Common myeloid progenitor, CD34-positive (primary cell): ENCODE results near the gene LRRC8A.
"Not testable (repeated sequence)": the region's sequence is repeated elsewhere in the genome, so short reads cannot be mapped to it uniquely, and the experiment has no call there.

ENCODE experiments used
- CTCF ChIA-PET: fragments of 350-600 bp; sonication (Branson Sonifier 250); formaldehyde crosslinking; loops from one replicate; lab custom pipeline; 2021; ENCODE audit warnings: antibody characterized with exemption; lab: Charles Lee
- POLR2A ChIA-PET: fragments of 350-600 bp; sonication (Branson Sonifier 250); formaldehyde crosslinking; loops from one replicate; lab custom pipeline; 2021; ENCODE audit warnings: antibody characterized with exemption; lab: Charles Lee
- DNase-seq, 3 donors: peaks; one replicate each; pipeline versions ENCODE4 v3.0.0 to v3.0.0-alpha.2; 2013
- H3K27ac ChIP-seq, 2 experiments: 1 replicate in 1 of 2; 2 replicates in 1 of 2; pipeline ENCODE4 v1.7.0; 2013; ENCODE audit warnings: inconsistent platforms in 2 of 2, low read length in 2 of 2, mild to moderate bottlenecking in 2 of 2, low read depth in 1 of 2, moderate library complexity in 1 of 2; ENCODE audit not compliant: severe bottlenecking in 2 of 2, insufficient read depth in 1 of 2, poor library complexity in 1 of 2
- H3K27me3 ChIP-seq, 5 experiments: replicated peaks in 2 of 5; 1 replicate in 3 of 5; 2 replicates in 2 of 5; pipeline versions ENCODE4 v1.6.1 to v1.7.0; 2013; ENCODE audit warnings: low read length in 4 of 5, mild to moderate bottlenecking in 2 of 5, moderate library complexity in 2 of 5, inconsistent platforms in 1 of 5; ENCODE audit not compliant: insufficient read depth in 5 of 5, control insufficient read depth in 4 of 5
- H3K36me3 ChIP-seq, 4 experiments: 1 replicate in 2 of 4; 2 replicates in 2 of 4; pipeline versions ENCODE4 v1.6.1 to v1.7.0; 2013; ENCODE audit warnings: low read length in 3 of 4, control low read depth in 1 of 4, mild to moderate bottlenecking in 1 of 4; ENCODE audit not compliant: control insufficient read depth in 4 of 4, insufficient read depth in 4 of 4
- H3K4me1 ChIP-seq, 4 experiments: 1 replicate in 3 of 4; 2 replicates in 1 of 4; pipeline versions ENCODE4 v1.6.1 to v1.7.1; 2013; ENCODE audit warnings: low read length in 3 of 4, mild to moderate bottlenecking in 3 of 4, control low read depth in 1 of 4, inconsistent platforms in 1 of 4, moderate library complexity in 1 of 4; ENCODE audit not compliant: control insufficient read depth in 4 of 4, insufficient read depth in 4 of 4; ENCODE audit errors: control extremely low read depth in 1 of 4
- H3K4me3 ChIP-seq, 7 experiments: 1 replicate in 4 of 7; 2 replicates in 3 of 7; pipeline versions ENCODE4 v1.5.1 to v1.7.0; 2013; ENCODE audit warnings: mild to moderate bottlenecking in 7 of 7, low read length in 6 of 7, moderate library complexity in 6 of 7, inconsistent platforms in 2 of 7, low read depth in 2 of 7, control low read depth in 1 of 7; ENCODE audit not compliant: insufficient read depth in 4 of 7, control insufficient read depth in 1 of 7; ENCODE audit errors: extremely low read depth in 1 of 7
- H3K9me3 ChIP-seq, 5 experiments: 1 replicate in 4 of 5; 2 replicates in 1 of 5; pipeline versions ENCODE4 v1.6.1 to v1.7.1; 2013; ENCODE audit warnings: low read length in 4 of 5, mild to moderate bottlenecking in 2 of 5, inconsistent platforms in 1 of 5, low read depth in 1 of 5, moderate library complexity in 1 of 5; ENCODE audit not compliant: control insufficient read depth in 4 of 5, insufficient read depth in 2 of 5; ENCODE audit errors: control extremely low read depth in 1 of 5
- WGBS: methylation state at CpG from one replicate; pipeline ENCODE4 v1.1.5; 2013; ENCODE audit not compliant: insufficient coverage; 5-methylcytosine and 5-hydroxymethylcytosine counted together

The LRRC8A gene

DNA sequence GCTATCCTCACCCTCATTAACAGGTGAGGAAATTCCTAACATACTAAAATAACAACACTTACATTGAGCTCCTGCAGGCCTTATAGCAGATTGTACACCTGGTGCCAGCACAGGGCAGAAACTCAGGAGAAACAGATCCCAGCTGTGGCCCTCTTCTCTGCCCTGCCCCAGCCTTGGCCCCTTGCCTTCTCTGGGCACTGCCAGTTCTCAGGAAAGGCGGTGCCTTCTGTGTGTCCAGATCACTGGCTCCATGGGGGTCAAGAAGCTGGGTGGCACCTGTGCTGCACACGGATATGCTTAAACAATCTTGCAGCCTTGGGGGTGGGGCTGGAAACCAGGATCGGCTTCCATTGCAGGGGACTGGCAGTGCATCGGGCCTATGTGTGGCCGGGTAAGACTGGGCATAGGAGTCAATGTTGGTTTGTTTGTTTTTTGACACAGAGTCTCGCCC is 19.5 kb upstream of the LRRC8A start:
- Histone ChIP-seq H3K4me1 (peaks cover 0 to 3% (median 1%) of the 10 kb centered on the region in 4 experiments), H3K4me3 (no peak overlapping the region), H3K9me3 (no peaks in the 10 kb centered on the region), H3K27me3 (no peaks in the 10 kb centered on the region), H3K36me3 (no peaks in the 10 kb centered on the region), H3K27ac (no peak overlapping the region)
- no peak for DNase-seq
- POLR2A ChIA-PET = no interaction called here
- 97% methylated on average over 6 of the region's 6 CpGs for WGBS
- CTCF ChIA-PET = interaction anchor here (0.8 to 12.5 kb wide), 10 partner anchors 8 to 341 kb away, joined by 3 to 107 read pairs (median 4); no protein-coding TSS in a partner anchor

DNA sequence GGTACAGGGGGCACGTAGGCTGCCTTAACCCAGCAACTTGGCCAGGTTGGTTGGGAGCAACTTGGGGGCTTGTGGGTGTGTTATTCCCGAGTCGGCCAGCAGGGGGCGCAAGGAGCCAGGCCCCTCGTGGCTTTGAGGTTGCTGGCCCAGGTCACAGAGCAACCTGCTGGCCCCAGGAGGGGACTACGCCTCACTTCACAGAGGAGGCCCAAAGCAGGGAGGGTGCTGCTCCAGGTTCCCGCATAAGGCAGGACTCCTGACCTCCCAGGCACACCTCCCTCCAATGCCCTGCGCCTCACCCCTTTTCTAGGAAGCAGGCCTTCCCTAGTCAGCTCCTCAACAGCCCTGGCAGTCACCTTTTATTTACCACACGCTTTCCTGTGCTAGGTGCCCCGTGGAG is 18.3 kb upstream of the LRRC8A start:
- ChIA-PET CTCF (interaction anchor here (0.6 to 12.5 kb wide), 6 partner anchors 13 to 85 kb away, joined by 3 to 107 read pairs (median 4); no protein-coding TSS in a partner anchor), POLR2A (interaction anchor here (0.6 kb wide), 1 partner anchor 114 kb away, joined by 3 read pairs; no protein-coding TSS in a partner anchor)
- Histone ChIP-seq H3K4me1 (peaks cover 0 to 3% (median 1%) of the 10 kb centered on the region in 4 experiments), H3K4me3 (no peak overlapping the region), H3K27me3 (no peaks in the 10 kb centered on the region), H3K9me3 (no peaks in the 10 kb centered on the region), H3K36me3 (no peaks in the 10 kb centered on the region), H3K27ac (no peak overlapping the region)
- WGBS = 33% methylated on average over 10 of the region's 10 CpGs
- peak; percentile 83 to 91 (median 89) for DNase-seq

DNA sequence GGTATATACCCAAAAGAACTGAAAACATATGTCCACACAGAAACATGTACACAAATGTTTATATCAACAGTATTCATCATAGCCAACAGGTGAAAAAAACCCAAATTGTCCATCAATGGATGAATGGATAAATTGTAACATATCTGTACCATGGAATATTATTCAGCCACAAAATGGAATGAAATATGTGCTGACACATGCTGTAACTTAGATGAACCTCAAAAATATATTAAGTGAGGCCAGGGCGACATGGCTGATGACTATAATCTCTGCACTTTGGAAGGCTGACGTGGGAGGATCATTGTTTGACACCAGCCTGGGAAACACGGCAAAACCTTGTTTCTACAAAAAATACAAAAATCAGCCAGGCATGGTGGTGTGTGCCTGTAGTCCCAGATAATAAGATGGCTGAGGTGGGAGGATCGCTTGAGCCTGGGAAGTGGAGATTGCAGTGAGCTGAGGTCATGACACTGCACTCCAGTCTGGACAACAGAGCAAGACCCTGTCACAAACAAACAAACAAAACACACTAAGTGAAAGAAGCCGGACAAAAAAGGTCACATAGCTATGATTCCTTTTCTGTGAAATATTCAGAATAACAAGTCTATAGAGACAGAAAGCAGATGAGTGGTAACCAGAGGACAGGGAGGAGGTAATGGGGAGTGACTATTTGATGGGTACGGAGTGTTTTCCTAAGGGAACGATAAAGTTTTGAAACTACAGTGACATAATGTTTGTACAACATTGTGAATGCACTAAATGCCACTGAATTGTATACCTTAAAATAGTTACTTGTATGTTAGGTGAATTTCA is 11.6 kb upstream of the LRRC8A start:
- H3K9me3 ChIP-seq = no peaks in the 10 kb centered on the region
- no peak overlapping the region for H3K27ac ChIP-seq
- no peaks in the 10 kb centered on the region for H3K27me3 ChIP-seq
- POLR2A ChIA-PET = no interaction called here
- DNase-seq = no peak
- no peak overlapping the region for H3K4me3 ChIP-seq
- WGBS = 94% methylated on average over 2 of the region's 7 CpGs
- CTCF ChIA-PET = interaction anchor here (1.0 to 1.4 kb wide), 2 partner anchors 8 to 10 kb away, joined by 3 to 4 read pairs; no protein-coding TSS in a partner anchor
- no peaks in the 10 kb centered on the region for H3K36me3 ChIP-seq
- H3K4me1 ChIP-seq = peaks cover 0 to 9% (median 0%) of the 10 kb centered on the region in 4 experiments

DNA sequence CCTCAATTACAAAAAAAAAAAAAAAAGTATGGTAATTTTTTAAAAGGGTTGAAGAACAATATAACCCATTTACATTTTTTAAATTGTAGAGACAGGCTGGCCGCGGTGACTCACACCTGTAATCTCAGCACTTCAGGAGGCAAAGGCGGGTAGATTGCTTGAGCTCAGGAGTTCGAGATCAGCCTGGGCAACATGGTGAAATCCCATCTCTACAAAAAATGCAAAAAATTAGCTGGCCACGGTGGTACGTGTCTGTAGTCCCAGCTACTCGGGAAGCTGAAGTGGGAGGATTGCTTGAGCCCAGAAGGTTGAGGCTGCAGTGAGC is 11.0 kb upstream of the LRRC8A start:
- H3K27me3 ChIP-seq, DNase-seq, H3K4me3 ChIP-seq, H3K27ac ChIP-seq, POLR2A ChIA-PET, H3K36me3 ChIP-seq, H3K4me1 ChIP-seq, H3K9me3 ChIP-seq: not testable (repeated sequence)
- CTCF ChIA-PET = interaction anchor here (0.7 to 1.4 kb wide), 3 partner anchors 9 to 59 kb away, joined by 3 to 4 read pairs (median 3); no protein-coding TSS in a partner anchor
- WGBS = 98% methylated on average over 7 of the region's 7 CpGs

DNA sequence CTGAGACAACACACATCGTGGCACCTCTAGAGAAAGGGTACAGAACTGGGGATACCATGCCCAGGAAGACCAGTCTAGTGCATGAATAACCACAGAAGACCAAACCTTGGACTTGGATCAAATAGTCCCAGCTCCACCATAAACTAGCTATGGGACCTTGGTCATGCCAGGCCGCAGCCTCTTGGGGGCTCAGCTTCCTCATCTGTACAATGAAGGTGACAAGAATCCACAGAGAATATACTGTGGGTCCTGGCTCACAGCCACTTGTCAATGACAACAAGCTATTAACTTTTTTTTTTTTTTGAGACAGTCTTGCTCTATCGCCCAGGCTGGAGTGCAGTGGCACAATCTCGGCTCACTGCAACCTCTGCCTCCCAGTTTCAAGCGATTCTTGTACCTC is 4.1 kb upstream of the LRRC8A start:
- H3K27ac ChIP-seq = no peak overlapping the region
- CTCF ChIA-PET = interaction anchor here (0.9 to 7.6 kb wide), 11 partner anchors 13 to 59 kb away, joined by 3 to 90 read pairs (median 5); no protein-coding TSS in a partner anchor
- no peak overlapping the region for H3K4me3 ChIP-seq
- no peaks in the 10 kb centered on the region for H3K9me3 ChIP-seq
- H3K36me3 ChIP-seq = no peaks in the 10 kb centered on the region
- H3K27me3 ChIP-seq = no peaks in the 10 kb centered on the region
- peaks cover 0 to 26% (median 8%) of the 10 kb centered on the region in 4 experiments for H3K4me1 ChIP-seq
- DNase-seq = peak; percentile 82 to 91 (median 90)
- POLR2A ChIA-PET = interaction anchor here (0.6 to 1.2 kb wide), 2 partner anchors 10 to 96 kb away, joined by 3 to 6 read pairs; no protein-coding TSS in a partner anchor
- 38% methylated on average over 3 of the region's 5 CpGs for WGBS

GRCh38 chr9:128882677-128883603 is 1.0 kb downstream of the LRRC8A start:
- peak in 2 of 3 donors; percentile 22 to 34 for DNase-seq
- Histone ChIP-seq H3K36me3 (peaks cover 3 to 28% (median 15%) of the 10 kb centered on the region in 4 experiments), H3K27me3 (no peaks in the 10 kb centered on the region), H3K4me3 (peak overlapping the region; percentile 86 to 99 (median 94)), H3K9me3 (no peaks in the 10 kb centered on the region), H3K27ac (peak overlapping the region; percentile 77 to 94), H3K4me1 (peaks cover 0 to 32% (median 22%) of the 10 kb centered on the region in 4 experiments)
- 0% methylated on average over 11 of the region's 19 CpGs for WGBS
- ChIA-PET POLR2A (interaction anchor here (0.6 to 1.1 kb wide), 2 partner anchors 10 to 190 kb away, joined by 3 read pairs; no protein-coding TSS in a partner anchor), CTCF (interaction anchor here (1.0 to 1.2 kb wide), 2 partner anchors 17 to 27 kb away, joined by 3 to 4 read pairs; no protein-coding TSS in a partner anchor)
